ENCODE data around the gene RRP1B. TPM values are rescaled to one million over a fixed set of nuclear protein-coding genes. Genes with fewer than 3 reads are reported as not detected.

Gene RRP1B
- total and polyA plus RNA-seq, 8 donors = 4.0 to 23.6 (median 10.3) TPM

DNA sequence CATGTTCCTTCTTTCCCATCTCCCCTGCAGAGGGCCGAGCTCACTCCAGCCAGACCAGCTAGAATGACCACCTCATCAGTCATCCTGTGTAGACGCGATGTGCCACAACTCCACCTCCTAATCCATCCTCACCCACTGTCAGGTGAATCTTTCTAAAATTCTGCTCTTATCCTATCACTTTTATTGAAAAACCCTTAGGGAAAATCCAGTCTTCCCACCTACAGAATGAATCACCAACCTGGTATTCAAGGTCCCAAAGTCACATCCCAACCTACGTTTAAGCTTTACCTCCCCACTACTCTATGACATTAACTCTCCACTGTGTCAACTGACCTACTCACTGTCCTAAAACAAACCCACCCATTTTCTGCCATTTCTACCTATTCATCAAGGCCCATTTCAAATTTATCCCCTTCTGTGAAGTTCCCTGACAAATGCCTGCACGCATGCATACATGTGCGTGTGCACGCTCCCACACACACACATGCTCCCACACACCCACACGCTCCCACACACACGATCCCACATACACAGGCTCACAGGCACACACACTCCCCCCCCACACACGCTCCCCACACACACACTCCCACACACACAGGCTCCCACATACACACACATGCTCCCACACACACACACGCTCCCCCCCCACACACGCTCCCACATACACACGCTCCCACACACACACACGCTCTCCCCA, 27.8 kb upstream of the RRP1B start:
- Histone ChIP-seq H3K4me3 (no peak overlapping the region), H3K4me1 (peaks cover 0 to 6% (median 5%) of the 10 kb centered on the region in 4 donors), H3K9me3 (peaks cover 0 to 12% (median 9%) of the 10 kb centered on the region in 4 donors), H3K36me3 (no peaks in the 10 kb centered on the region), H3K27ac (no peak overlapping the region), H3K27me3 (no peaks in the 10 kb centered on the region)
- TF ChIP-seq, protein P1, sequence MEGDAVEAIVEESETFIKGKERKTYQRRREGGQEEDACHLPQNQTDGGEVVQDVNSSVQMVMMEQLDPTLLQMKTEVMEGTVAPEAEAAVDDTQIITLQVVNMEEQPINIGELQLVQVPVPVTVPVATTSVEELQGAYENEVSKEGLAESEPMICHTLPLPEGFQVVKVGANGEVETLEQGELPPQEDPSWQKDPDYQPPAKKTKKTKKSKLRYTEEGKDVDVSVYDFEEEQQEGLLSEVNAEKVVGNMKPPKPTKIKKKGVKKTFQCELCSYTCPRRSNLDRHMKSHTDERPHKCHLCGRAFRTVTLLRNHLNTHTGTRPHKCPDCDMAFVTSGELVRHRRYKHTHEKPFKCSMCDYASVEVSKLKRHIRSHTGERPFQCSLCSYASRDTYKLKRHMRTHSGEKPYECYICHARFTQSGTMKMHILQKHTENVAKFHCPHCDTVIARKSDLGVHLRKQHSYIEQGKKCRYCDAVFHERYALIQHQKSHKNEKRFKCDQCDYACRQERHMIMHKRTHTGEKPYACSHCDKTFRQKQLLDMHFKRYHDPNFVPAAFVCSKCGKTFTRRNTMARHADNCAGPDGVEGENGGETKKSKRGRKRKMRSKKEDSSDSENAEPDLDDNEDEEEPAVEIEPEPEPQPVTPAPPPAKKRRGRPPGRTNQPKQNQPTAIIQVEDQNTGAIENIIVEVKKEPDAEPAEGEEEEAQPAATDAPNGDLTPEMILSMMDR (IDR thresholded peaks at IDR 0.05) = no peak
- TF ChIP-seq POLR2A (IDR thresholded peaks at IDR 0.05) = no peak
- TF ChIP-seq POLR2AphosphoS5 (IDR thresholded peaks at IDR 0.05) = no peak
- TF ChIP-seq EP300 (IDR thresholded peaks at IDR 0.05) = no peak
- no peak for DNase-seq
- WGBS, 5 donors = 84 to 95% (median 89%) methylated on average over 12 to 14 of the region's 14 CpGs
- intact Hi-C loops (cut with DNase I; ENCODE audit: low total_unique reads) = no loop called here

DNA sequence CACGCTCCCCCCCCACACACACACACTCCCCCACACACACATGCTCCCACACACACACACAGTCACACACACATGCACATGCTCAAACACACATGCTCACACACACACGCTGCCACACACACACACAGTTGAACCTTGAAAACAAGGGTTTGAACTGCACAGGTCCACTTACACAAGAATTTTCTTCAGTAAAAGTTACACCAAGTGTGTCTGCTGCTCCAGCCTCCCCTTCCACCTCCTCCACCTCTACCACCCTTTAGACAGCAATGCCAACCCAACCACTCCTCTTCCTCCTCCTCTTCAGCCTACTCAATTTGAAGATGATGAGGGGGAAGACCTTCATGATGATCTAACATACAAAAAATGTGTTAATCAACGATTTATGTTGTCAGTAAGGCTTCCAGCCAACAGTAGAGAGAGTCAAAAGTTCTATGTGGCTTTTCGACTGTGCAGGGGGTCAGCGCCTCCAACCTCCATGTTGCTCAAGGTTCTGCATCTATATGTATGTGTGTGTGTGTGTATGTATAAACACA, 26.9 kb upstream of the RRP1B start:
- H3K4me1 ChIP-seq = peaks cover 0 to 6% (median 3%) of the 10 kb centered on the region in 4 donors
- peaks cover 0 to 12% (median 9%) of the 10 kb centered on the region in 4 donors for H3K9me3 ChIP-seq
- TF ChIP-seq EP300 (IDR thresholded peaks at IDR 0.05) (no peak), POLR2AphosphoS5 (IDR thresholded peaks at IDR 0.05) (no peak), POLR2A (IDR thresholded peaks at IDR 0.05) (no peak)
- TF ChIP-seq, protein P1 (IDR thresholded peaks at IDR 0.05) = no peak
- DNase-seq = no peak
- H3K27ac ChIP-seq = no peak overlapping the region
- no peak overlapping the region for H3K4me3 ChIP-seq
- H3K27me3 ChIP-seq = no peaks in the 10 kb centered on the region
- WGBS, 5 donors = 65 to 82% (median 67%) methylated on average over 5 of the region's 5 CpGs
- H3K36me3 ChIP-seq = no peaks in the 10 kb centered on the region
- intact Hi-C loops (cut with DNase I; ENCODE audit: low total_unique reads) = no loop called here

DNA sequence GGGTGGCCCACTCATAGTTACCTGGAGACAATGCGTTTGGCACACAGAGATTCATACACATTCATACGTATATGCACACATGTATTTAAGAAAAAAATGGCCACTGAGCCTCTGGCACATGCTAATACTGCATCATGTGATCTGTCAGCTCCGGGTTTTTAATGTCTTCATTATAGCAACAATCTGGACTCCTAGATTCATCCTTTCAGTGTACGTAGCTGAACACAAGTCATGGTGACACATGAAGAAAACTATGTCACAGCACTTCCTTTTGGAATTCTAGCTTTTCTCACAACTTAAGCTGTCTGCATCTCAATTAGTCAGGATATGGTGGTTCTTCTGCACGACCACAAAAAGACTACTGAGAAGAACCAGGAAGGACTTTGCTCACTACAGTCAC, 24.7 kb upstream of the RRP1B start:
- Histone ChIP-seq H3K27me3 (no peaks in the 10 kb centered on the region), H3K4me3 (no peak overlapping the region), H3K27ac (no peak overlapping the region), H3K36me3 (no peaks in the 10 kb centered on the region), H3K9me3 (no peaks in the 10 kb centered on the region), H3K4me1 (no peaks in the 10 kb centered on the region)
- DNase-seq = no peak
- intact Hi-C loops (cut with DNase I; ENCODE audit: low total_unique reads) = no loop called here
- 74 to 87% (median 84%) methylated on average over 5 of the region's 5 CpGs for WGBS, 5 donors
- TF ChIP-seq POLR2A (IDR thresholded peaks at IDR 0.05) (no peak), EP300 (IDR thresholded peaks at IDR 0.05) (no peak), POLR2AphosphoS5 (IDR thresholded peaks at IDR 0.05) (no peak)
- TF ChIP-seq, protein P1 (IDR thresholded peaks at IDR 0.05) = no peak

DNA sequence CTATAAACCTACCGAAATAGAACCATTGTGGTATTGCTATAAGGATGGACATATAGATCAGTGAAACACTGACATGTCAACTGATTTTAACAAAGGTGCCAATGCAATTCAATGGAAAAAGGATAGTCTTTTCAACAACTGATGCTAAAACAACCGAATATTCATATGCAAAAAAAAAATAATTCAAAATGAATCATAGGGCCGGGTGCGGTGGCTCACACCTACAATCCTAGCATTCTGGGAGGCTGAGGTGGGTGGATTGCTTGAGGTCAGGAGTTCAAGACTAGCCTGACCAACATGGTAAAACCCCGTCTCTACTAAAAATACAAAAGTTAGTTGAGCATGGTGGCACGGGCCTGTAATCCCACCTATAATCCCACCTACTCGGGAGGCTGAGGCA, 23.9 kb upstream of the RRP1B start:
- H3K4me1 ChIP-seq = no peaks in the 10 kb centered on the region
- intact Hi-C loops (cut with DNase I; ENCODE audit: low total_unique reads) = no loop called here
- H3K27ac ChIP-seq = no peak overlapping the region
- DNase-seq = no peak
- 95 to 96% (median 95%) methylated on average over 7 of the region's 7 CpGs for WGBS, 5 donors
- no peaks in the 10 kb centered on the region for H3K27me3 ChIP-seq
- no peaks in the 10 kb centered on the region for H3K9me3 ChIP-seq
- H3K36me3 ChIP-seq = no peaks in the 10 kb centered on the region
- TF ChIP-seq, protein P1 (IDR thresholded peaks at IDR 0.05) = no peak
- no peak for TF ChIP-seq POLR2AphosphoS5 (IDR thresholded peaks at IDR 0.05)
- no peak for TF ChIP-seq EP300 (IDR thresholded peaks at IDR 0.05)
- TF ChIP-seq POLR2A (IDR thresholded peaks at IDR 0.05) = no peak
- no peak overlapping the region for H3K4me3 ChIP-seq

Measured in stomach (tissue), 9 donors.